Stimulated activated CD4-positive, alpha-beta T cell treated with anti-CD3 and anti-CD28 coated beads, Interleukin-4, amount 100 ng/mL, for 48 hours (primary cell): ENCODE measurements around the gene MBTPS1.

Experiments
- DNase-seq, 2 donors: peaks; one replicate each; pipeline ENCODE4 v3.0.0-alpha.2; 2020; ENCODE audit warnings: low read depth in 2 of 2

The MBTPS1 gene

DNA sequence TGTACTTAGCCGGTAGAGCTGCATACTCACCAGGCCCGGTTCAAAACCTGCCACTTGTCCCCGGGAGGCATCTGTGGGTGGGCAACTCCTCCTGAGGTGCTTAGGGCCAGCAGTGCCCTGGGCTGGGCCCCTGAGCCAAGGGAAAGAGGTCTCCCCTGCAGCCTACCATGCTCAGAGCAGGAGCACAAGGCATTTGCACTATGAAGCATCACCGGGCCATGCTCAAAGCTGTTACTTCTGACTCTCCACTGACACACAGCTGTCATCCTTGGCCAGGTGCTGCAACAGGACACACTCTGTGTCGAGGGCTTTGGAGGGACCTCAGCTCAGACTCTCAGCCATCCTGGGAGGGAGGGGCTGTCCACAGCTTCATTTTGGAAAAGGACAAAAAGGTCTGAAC lies 111.4 kb downstream of the MBTPS1 start:
- DNase-seq: no peak

- DNase-seq: no peak
Observed at GRCh38 chr16:84004442-84004841, 112.3 kb downstream of the MBTPS1 start.
